Measurements from ENCODE around the gene TBC1D5. TPM values are rescaled to one million over a fixed set of nuclear protein-coding genes. Genes with fewer than 3 reads are reported as not detected.

Gene TBC1D5
- total RNA-seq, 3 donors from 2014 or later, result 70.1 to 109 (median 90.1) TPM

DNA sequence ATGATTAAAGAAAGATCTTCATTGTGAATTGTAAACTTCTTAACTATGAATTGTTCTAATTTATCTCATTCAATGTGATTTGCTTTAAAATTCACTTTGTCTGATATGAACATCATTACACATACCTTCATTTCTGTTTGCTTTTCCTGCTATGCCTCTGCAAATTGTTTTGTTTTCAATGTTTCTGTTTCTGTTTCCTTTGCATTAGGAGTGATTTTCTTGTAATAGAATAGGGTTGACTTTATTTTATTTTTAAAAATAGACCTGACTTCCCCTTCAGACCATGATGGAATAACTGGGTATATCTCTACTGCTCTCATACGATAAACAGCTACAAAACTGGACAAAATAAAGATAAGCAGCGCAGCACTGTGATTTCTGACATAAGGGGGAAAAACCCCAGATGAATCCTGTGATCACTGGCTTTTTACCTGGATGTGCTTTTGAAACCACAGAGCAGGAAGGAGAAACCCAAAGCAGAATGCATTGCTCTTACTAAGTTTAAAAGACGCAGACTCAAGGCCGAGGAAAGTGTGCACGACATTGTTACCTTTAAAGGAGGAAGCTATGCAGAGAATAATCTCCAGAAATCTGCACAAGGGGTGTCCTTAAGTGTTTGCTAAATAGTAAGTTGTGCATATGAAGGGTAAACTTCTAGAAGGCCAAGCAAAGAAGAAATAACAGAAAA lies 420.2 kb downstream of the TBC1D5 start:
- TF ChIP-seq POLR2A (IDR thresholded peaks at IDR 0.05) (no peak), POLR2AphosphoS5 (IDR thresholded peaks at IDR 0.05) (no peak)
- TF ChIP-seq, protein P1, sequence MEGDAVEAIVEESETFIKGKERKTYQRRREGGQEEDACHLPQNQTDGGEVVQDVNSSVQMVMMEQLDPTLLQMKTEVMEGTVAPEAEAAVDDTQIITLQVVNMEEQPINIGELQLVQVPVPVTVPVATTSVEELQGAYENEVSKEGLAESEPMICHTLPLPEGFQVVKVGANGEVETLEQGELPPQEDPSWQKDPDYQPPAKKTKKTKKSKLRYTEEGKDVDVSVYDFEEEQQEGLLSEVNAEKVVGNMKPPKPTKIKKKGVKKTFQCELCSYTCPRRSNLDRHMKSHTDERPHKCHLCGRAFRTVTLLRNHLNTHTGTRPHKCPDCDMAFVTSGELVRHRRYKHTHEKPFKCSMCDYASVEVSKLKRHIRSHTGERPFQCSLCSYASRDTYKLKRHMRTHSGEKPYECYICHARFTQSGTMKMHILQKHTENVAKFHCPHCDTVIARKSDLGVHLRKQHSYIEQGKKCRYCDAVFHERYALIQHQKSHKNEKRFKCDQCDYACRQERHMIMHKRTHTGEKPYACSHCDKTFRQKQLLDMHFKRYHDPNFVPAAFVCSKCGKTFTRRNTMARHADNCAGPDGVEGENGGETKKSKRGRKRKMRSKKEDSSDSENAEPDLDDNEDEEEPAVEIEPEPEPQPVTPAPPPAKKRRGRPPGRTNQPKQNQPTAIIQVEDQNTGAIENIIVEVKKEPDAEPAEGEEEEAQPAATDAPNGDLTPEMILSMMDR (IDR thresholded peaks at IDR 0.05), result no peak
- no peaks in the 10 kb centered on the region for H3K27me3 ChIP-seq
- intact Hi-C loops (cut with DNase I; ENCODE audit: low total_unique reads), result no loop called here
- no peak overlapping the region for H3K27ac ChIP-seq
- DNase-seq (ENCODE audit: low spot score in 2 of 2), result no peak
- no peaks in the 10 kb centered on the region for H3K9me3 ChIP-seq
- no peaks in the 10 kb centered on the region for H3K36me3 ChIP-seq
- no peak overlapping the region for H3K4me3 ChIP-seq
- no peaks in the 10 kb centered on the region for H3K4me1 ChIP-seq

DNA sequence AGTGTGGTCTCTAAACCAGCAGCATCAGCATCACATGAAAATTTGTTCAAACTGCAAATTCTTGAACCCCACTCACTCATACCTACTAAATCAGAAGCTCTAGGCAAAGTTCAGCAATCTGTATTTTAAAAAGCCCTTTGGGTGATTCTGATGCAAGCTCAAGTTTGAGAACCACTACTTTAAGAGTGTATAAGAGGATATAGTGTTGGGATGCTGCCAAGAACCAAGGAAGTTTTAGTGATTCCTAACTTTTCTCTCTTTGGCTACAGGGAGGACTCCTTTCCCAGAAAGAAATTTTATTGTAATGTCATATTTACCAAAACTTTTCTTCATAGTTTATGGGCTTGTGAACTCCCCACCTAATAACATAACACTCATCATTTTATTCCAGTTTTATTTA lies 422.2 kb downstream of the TBC1D5 start:
- no peaks in the 10 kb centered on the region for H3K27me3 ChIP-seq
- TF ChIP-seq POLR2AphosphoS5 (IDR thresholded peaks at IDR 0.05), result no peak
- no peak for TF ChIP-seq POLR2A (IDR thresholded peaks at IDR 0.05)
- TF ChIP-seq, protein P1 (IDR thresholded peaks at IDR 0.05), result no peak
- intact Hi-C loops (cut with DNase I; ENCODE audit: low total_unique reads), result no loop called here
- H3K4me1 ChIP-seq, result no peaks in the 10 kb centered on the region
- H3K4me3 ChIP-seq, result no peak overlapping the region
- DNase-seq (ENCODE audit: low spot score in 2 of 2), result no peak
- no peaks in the 10 kb centered on the region for H3K36me3 ChIP-seq
- no peak overlapping the region for H3K27ac ChIP-seq
- H3K9me3 ChIP-seq, result no peaks in the 10 kb centered on the region

DNA sequence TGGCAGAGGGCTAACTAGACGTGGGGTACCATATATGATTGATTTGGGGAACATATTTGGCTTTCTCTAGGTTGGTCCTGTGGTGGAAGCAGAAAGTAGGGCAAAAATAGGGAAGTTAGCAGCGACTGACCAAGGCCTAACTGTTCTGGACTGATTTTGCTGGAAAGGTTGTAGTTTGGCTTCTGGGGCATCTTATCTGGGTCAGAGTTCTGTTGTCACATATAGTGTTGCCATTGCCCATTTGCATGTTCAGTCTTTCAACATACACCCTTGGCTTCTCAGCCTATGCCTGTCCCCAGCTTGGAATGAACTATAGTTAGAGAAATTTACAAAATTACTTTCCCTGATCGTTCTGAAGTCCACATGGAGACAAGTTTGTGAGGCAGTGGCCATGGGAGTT lies 426.5 kb downstream of the TBC1D5 start:
- H3K27ac ChIP-seq, result no peak overlapping the region
- no peaks in the 10 kb centered on the region for H3K4me1 ChIP-seq
- no peaks in the 10 kb centered on the region for H3K36me3 ChIP-seq
- H3K27me3 ChIP-seq, result no peaks in the 10 kb centered on the region
- intact Hi-C loops (cut with DNase I; ENCODE audit: low total_unique reads), result no loop called here
- no peak overlapping the region for H3K4me3 ChIP-seq
- DNase-seq (ENCODE audit: low spot score in 2 of 2), result no peak
- no peaks in the 10 kb centered on the region for H3K9me3 ChIP-seq
- no peak for TF ChIP-seq POLR2AphosphoS5 (IDR thresholded peaks at IDR 0.05)
- TF ChIP-seq, protein P1 (IDR thresholded peaks at IDR 0.05), result no peak
- no peak for TF ChIP-seq POLR2A (IDR thresholded peaks at IDR 0.05)

DNA sequence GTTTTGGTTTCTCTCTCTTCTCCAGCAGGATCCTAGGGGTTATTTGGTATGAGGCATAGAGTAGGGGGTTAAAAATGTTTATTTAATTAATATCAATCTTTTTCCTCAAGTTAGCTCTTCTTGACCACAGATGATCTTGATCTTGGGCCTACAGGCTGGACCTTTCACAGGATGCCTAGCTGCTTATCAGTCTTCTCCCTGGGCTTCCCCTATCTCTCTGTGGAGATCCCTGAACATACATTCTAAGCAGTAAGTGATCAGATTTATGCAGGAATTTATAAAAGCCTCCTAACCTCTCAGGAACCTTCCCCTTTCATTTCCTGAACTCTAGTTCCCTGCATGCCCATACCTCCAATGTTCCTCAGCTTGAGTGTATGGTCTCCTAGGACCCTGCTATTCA lies 428.3 kb downstream of the TBC1D5 start:
- H3K27me3 ChIP-seq, result no peaks in the 10 kb centered on the region
- no peaks in the 10 kb centered on the region for H3K9me3 ChIP-seq
- no peak overlapping the region for H3K27ac ChIP-seq
- no peaks in the 10 kb centered on the region for H3K36me3 ChIP-seq
- intact Hi-C loops (cut with DNase I; ENCODE audit: low total_unique reads), result no loop called here
- TF ChIP-seq POLR2A (IDR thresholded peaks at IDR 0.05) (no peak), POLR2AphosphoS5 (IDR thresholded peaks at IDR 0.05) (no peak)
- TF ChIP-seq, protein P1 (IDR thresholded peaks at IDR 0.05), result no peak
- DNase-seq (ENCODE audit: low spot score in 2 of 2), result no peak
- no peak overlapping the region for H3K4me3 ChIP-seq
- no peaks in the 10 kb centered on the region for H3K4me1 ChIP-seq

DNA sequence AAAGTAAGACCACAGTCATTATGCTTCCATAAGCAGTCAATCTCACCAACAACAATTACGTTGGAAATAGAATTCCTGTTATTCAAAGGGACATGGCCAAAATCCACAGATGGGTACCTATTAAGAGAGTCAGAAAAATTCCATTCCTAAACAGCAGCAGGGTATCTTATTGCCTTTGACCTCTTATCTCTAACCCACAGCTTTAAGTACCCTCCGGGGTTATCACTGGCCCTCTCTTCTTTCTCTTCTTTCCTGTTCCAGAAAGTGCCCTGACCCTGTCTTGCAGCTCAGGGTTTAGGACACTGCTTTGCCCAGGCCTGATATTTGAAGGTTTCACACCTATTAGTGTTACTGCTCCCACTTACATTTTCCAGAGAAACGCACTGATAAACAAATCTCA lies 428.7 kb downstream of the TBC1D5 start:
- Histone ChIP-seq H3K27ac (no peak overlapping the region), H3K4me3 (no peak overlapping the region), H3K9me3 (no peaks in the 10 kb centered on the region), H3K36me3 (no peaks in the 10 kb centered on the region), H3K4me1 (no peaks in the 10 kb centered on the region), H3K27me3 (no peaks in the 10 kb centered on the region)
- TF ChIP-seq POLR2A (IDR thresholded peaks at IDR 0.05), result no peak
- no peak for TF ChIP-seq POLR2AphosphoS5 (IDR thresholded peaks at IDR 0.05)
- TF ChIP-seq, protein P1 (IDR thresholded peaks at IDR 0.05), result no peak
- no peak for DNase-seq (ENCODE audit: low spot score in 2 of 2)
- intact Hi-C loops (cut with DNase I; ENCODE audit: low total_unique reads), result no loop called here

All from breast epithelium (tissue), 4 donors.